Hypothalamus (tissue), 51 donors: ENCODE results near the gene HYDIN.
A peak's percentile ranks its signal among the peaks of the same experiment; 100 is the strongest.

Experiments
- DNase-seq, 51 donors: peaks; one replicate each; lab custom pipeline; 2025; lab: John Stamatoyannopoulos, UW

HYDIN gene

GRCh38 chr16:71230122-71230845 lies at the start of gene HYDIN:
Gene HYDIN (minus strand): TSS chr16:71230722. CDS start chr16:71186895, 43,827 bp downstream.
- DNase-seq: peak in 46 of 51 donors; percentile 2 to 78 (median 52)

GRCh38 chr16:71276589-71277334 lies 46.2 kb upstream of the HYDIN start:
- DNase-seq: no peak

GRCh38 chr16:71273384-71273783 lies 42.9 kb upstream of the HYDIN start:
- no peak for DNase-seq

- no peak for DNase-seq
These were observed 33.8 kb upstream of the HYDIN start for GRCh38 chr16:71264299-71264698.

DNA sequence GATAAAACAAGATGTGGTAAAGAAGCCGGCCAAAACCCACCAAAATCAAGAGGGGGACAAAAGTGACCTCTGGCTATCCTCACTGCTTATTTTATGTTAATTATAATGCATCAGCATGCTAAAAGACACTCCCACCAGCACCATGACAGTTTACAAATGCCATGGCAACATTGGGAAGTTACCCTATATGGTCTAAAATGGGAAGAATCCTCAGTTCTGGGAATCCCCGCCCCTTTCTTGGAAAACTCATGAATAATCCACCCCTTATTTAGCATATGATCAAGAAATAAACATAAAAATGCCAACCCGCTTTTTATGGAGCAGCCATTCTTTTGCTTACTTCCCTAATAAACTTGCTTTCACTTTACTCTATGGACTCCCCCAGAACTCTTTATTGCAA lies 33.1 kb upstream of the HYDIN start:
- DNase-seq: no peak

GRCh38 chr16:71262391-71262790 lies 31.9 kb upstream of the HYDIN start:
- no peak for DNase-seq

DNA sequence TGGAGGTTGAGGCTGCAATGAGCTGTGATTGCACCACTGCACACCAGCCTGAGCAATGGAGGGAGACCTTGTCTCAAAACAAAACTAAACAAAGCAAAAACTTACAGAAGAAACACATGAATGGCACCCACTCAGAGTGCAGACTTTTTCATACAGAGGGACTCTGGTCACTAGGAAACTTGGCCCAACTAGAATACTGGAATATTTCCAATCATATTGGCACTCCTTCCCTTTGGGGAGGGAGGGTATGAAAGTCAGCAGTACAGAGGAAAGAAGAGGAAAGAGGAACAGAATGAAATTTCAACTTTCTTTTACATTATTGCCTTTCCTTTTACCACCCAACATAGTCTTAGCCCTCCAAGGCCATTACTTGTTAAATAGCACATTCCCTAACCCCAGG lies 30.5 kb upstream of the HYDIN start:
- no peak for DNase-seq

DNA sequence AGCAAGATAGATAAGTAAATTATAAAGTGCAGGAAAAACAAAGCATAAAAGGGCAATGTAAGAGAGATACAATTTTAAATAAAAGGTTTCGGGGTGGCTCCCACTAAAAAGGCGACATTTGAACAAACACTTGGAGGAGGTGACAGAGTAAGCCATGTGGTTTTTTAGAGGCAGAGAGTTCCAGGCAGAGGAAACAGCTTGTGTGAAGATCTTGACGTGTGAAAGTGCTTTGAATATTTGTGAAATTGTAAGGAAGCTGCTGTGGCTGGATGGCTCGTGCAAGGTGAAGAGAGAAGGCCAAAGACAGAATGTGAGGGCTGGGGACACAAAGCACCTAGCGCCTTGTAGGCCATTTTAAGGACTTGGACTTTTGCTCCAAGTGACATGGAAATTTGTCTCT lies 28.6 kb upstream of the HYDIN start:
- DNase-seq: no peak

DNA sequence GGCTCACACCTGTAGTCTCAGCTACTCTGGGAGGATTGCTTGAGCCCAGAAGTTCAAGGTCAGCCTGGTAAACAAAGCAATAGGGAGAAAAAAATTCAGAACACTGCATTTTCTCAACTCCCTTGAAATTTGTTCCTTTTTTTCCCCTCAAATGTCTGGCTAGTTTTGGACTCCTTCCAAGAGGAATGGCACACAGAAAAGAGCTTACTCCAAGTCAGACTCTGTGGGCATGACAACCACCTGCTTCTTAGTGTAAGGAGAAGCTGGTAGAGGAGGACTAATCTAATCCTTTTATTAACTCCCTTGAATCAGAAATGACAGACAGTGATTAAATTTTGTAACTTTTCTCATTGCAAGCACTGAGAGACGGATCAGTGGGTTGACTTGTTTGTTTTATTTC lies 27.9 kb upstream of the HYDIN start:
- peak in 8 of 51 donors; percentile 2 to 18 (median 10) for DNase-seq

DNA sequence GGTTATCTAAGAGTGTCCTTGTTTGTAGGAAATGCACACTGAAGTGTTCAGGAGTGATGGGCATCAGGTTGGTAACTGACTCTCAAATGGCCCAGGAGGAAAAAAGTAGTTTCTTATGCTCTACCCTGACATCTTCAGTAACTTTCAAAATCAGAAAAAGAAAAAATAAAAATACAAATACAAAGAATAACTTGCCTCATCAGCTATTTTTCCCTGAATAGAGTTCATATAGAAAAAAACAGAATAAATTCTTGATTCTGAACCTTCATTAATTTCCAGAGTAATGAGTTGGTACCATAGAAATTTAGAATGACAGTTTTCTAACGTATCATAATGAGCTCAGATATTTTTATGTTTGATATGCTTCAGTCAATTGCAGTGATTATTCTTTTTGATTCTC lies 27.2 kb upstream of the HYDIN start:
- no peak for DNase-seq

DNA sequence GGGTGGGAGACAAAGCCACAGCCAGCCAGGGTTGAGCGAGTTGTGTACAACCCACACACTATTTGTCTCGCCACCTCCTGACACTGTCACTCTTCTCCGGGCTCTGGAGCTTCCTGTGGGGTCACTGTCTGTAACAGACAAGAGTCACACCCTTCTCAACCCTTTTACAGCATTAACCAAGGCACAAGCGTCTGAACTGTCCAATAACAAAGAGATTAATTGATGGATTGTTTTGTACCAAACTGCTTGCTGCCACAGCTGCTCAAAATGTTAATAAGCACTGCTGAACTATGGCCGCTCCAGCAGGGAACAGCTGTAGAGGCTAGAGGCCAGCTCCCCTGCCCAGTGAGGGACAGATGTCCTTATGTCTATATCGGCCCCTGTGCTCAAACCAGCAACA lies 25.2 kb upstream of the HYDIN start:
- DNase-seq: peak in 29 of 51 donors; percentile 3 to 75 (median 27)

DNA sequence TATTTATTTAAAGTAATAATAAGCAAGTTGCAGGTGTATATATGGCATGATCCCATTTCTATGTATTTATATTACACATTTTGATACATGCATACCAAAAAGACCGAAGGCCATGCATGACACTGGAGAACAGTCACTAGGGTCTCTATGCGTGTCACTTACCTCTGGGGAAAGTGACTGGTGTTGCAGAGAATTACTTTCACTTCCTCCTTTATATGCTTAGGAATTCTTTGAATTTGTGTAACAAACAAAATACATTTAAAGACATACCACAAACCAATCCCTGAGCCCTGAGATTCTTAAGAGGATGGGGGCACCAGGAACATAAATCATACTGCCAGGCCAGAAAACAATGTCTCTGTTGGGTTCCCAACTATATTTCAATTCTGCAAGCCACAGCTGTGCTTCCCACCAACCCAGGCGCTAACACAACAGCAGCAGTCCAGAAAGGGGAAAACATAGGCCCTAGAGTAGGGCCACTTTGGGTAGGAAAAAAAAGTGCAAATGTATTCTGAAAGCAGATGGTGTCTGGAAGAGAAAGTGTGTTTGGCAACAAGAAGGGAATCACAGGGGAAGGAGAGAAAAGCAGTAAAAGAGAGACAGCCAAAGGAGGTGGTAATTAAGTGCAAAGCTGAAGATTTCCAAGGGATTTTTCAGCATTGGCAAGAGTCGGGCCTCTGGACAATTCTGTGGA lies 24.5 kb upstream of the HYDIN start:
- DNase-seq: peak in 1 of 51 donors; percentile 4

DNA sequence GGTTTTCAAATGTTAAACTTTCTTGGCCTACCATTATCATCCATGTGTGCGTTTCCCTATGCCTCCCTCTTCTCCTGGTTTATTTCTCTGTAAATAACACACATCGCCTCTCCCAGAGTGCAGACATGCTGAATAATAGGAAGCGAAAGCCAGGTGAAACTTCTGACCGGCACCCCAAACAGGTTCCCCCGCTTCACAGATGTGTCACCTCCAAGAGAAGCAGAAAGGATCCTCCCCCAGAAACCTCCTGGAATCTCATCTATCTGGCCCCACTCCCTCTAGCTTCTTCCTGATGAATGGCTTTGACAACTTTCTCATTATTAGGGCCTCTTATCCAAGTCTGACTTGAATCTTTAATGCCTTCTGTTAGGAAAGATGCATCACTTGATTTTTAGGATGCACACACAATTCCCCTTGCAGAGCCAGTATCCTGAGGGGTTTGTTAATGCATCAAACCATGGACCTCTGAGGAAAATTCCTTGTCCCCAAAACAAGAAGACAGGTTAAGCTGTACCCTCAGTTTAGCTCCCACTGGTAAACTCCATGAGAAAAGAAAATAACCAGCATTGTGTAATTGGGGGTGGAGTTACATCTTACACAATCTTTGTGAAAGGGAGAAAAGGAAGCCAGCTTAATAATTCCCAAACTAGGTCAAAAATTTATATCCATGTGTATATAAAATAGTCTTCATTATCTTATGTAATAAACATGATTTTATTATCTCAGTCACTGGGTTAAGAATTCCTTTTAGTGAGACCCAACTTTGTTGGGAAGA lies 20.1 kb upstream of the HYDIN start:
- DNase-seq: no peak

- peak in 2 of 51 donors; percentile 0 to 12 for DNase-seq
These were observed 18.9 kb upstream of the HYDIN start for GRCh38 chr16:71249399-71249798.

GRCh38 chr16:71247478-71247877 lies 17.0 kb upstream of the HYDIN start:
- DNase-seq: no peak

DNA sequence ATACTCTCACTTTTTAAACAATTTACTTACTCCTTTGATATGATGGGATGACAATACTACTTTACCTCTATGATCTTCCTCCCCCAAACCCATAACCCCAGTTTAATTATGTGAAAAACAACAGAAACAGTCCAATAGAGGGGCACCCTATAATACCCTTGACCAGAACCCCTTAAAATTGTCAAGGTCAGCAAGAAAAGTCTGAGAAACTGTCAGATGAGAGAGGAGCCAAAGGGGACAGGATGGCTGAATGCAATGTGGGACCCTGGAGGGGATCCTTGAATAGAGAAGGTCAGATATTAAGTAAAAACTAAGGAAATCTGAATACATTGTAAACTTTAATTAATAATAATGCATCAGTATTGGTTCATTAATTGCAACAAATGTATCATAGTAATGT lies 15.8 kb upstream of the HYDIN start:
- DNase-seq: no peak

DNA sequence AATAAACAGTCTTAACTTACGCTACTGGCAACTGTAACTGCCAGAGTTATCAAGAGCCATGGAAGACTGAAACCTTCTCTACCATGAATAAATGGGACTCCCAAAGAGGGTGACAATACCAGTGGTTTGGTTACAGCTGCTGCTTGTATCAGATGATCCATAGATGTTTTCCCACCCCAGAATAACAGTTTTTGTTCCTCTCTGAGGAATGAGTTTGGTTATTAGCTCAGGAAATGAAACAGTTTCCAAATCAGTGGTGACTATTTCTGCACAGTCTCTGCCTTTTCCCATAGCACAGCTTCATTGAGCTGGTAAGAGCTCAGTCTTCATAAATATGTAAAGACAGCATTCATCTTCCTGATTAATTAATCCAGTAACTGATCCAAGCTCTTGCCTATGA lies 14.0 kb upstream of the HYDIN start:
- DNase-seq: no peak

GRCh38 chr16:71242601-71243000 lies 12.1 kb upstream of the HYDIN start:
- DNase-seq: no peak

GRCh38 chr16:71242036-71242435 lies 11.5 kb upstream of the HYDIN start:
- DNase-seq: no peak

DNA sequence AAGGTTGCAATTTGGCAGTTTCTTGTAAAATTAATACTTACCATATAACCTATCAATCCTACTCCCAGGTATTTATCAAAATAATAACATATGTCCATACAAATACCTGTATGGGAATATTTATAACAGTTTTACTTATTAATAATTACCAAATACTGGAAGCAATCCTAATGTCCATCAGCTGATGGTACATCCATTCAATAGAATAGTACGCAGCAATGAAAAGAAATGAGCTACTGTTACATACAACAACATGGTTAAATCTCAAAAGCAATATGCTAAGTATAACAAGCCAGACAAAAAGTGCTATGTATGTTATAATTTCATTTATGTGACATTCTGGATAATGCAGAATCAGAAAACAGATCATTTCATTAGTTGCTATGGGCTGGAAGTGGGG lies 1.2 kb downstream of the HYDIN start:
- DNase-seq: no peak
